Measurements from ENCODE around the gene CCDC9. TPM values are rescaled to one million over a fixed set of nuclear protein-coding genes. Genes with fewer than 3 reads are reported as not detected.

Gene CCDC9
- total RNA-seq, 2 experiments from 2014 or later = 21.3 to 22.3 TPM

GRCh38 chr19:47310323-47310722 is 54.0 kb downstream of the CCDC9 start:
- ChIA-PET POLR2A (no interaction called here), CTCF (no interaction called here)

GRCh38 chr19:47310819-47311218 is 54.5 kb downstream of the CCDC9 start:
- ChIA-PET POLR2A (no interaction called here), CTCF (no interaction called here)

GRCh38 chr19:47312366-47313006 is 56.2 kb downstream of the CCDC9 start:
- POLR2A ChIA-PET = no interaction called here

GRCh38 chr19:47313754-47314295 is 57.5 kb downstream of the CCDC9 start:
- ChIA-PET CTCF (interaction anchor here (1.1 kb wide), 1 partner anchor 77 kb away, joined by 3 read pairs; no protein-coding TSS in a partner anchor), POLR2A (no interaction called here)

More at GRCh38 chr19:47312366-47313006, 56.2 kb downstream of the CCDC9 start:
- CTCF ChIA-PET = interaction anchor here (0.6 kb wide), 1 partner anchor 21 kb away, joined by 4 read pairs; no protein-coding TSS in a partner anchor

GRCh38 chr19:47315125-47315821 is 58.9 kb downstream of the CCDC9 start:
- CTCF ChIA-PET = interaction anchor here (0.6 to 1.1 kb wide), 3 partner anchors 18 to 559 kb away, joined by 3 to 5 read pairs (median 4); no protein-coding TSS in a partner anchor
- POLR2A ChIA-PET = no interaction called here

- ChIA-PET CTCF (no interaction called here), POLR2A (interaction anchor here (0.7 kb wide), 1 partner anchor 28 kb away, joined by 5 read pairs; no protein-coding TSS in a partner anchor)
Measured at GRCh38 chr19:47316513-47316912, 60.2 kb downstream of the CCDC9 start.

GRCh38 chr19:47319923-47320871 is 63.9 kb downstream of the CCDC9 start:
- ChIA-PET POLR2A (no interaction called here), CTCF (no interaction called here)

Other genes starting within 250 kb of the CCDC9 start
- gene NPAS1, start 236.7 kb upstream of the CCDC9 start, total RNA-seq = under 1 TPM; 0.59 to 0.65 TPM
- 10 to 100 TPM; 55.9 to 62.2 TPM for gene TMEM160, start 207.9 kb upstream of the CCDC9 start, total RNA-seq
- gene ZC3H4, start 142.7 kb upstream of the CCDC9 start, total RNA-seq = 10 to 100 TPM; 87.8 to 88.4 TPM
- gene SAE1, start 125.7 kb upstream of the CCDC9 start, total RNA-seq = 100 to 1,000 TPM; 152 to 158 TPM
- gene BBC3, start 25.3 kb upstream of the CCDC9 start, total RNA-seq = 10 to 100 TPM; 14.6 to 15.5 TPM
- 1 to 10 TPM; 7.6 to 8.2 TPM for gene INAFM1, start 18.4 kb downstream of the CCDC9 start, total RNA-seq
- gene C5AR1, start 53.3 kb downstream of the CCDC9 start, total RNA-seq = under 1 TPM; 0.86 to 0.99 TPM
- not detected for gene C5AR2, start 75.7 kb downstream of the CCDC9 start, total RNA-seq
- 10 to 100 TPM; 22.3 to 23.3 TPM for gene DHX34, start 92.8 kb downstream of the CCDC9 start, total RNA-seq
- gene MEIS3, start 163.0 kb downstream of the CCDC9 start, total RNA-seq = not detected
- not detected for gene SLC8A2, start 215.4 kb downstream of the CCDC9 start, total RNA-seq
- 10 to 100 TPM in 1 of 2 experiments, 1 to 10 TPM in 1; 9.5 to 10.4 TPM for gene KPTN, start 227.7 kb downstream of the CCDC9 start, total RNA-seq